H1 (cell line): ENCODE measurements around the gene GOLGA2. TPM values are rescaled to one million over a fixed set of nuclear protein-coding genes. Genes with fewer than 3 reads are reported as not detected.

ENCODE experiments used
- CHD7 ChIP-seq: fragments of 300-600 bp; sonication (generic); IDR thresholded peaks from 2 replicates; pipeline ENCODE4 v1.7.1; 2012; ENCODE audit warnings: low read length, moderate library complexity, mild to moderate bottlenecking, inconsistent platforms; ENCODE audit not compliant: insufficient replicate concordance
- FOSL1 ChIP-seq: IDR thresholded peaks from 2 replicates; pipeline ENCODE4 v1.6.1; 2011; ENCODE audit warnings: mild to moderate bottlenecking, low read depth, low read length, moderate library complexity; ENCODE audit not compliant: insufficient read depth
- JUN ChIP-seq: IDR thresholded peaks from 2 replicates; pipeline ENCODE4 v1.6.1; 2011; ENCODE audit warnings: low read depth, mild to moderate bottlenecking, improper control_type of control experiment, low read length
- JUND ChIP-seq: IDR thresholded peaks from 2 replicates; pipeline ENCODE4 v1.6.1; 2011; ENCODE audit warnings: mild to moderate bottlenecking, improper control_type of control experiment, low read length
- TAF7 ChIP-seq: optimal IDR thresholded peaks from 2 replicates; pipeline ENCODE3; 2011; ENCODE audit warnings: low read depth, mild to moderate bottlenecking, inconsistent platforms, low read length, moderate library complexity, borderline replicate concordance
- polyA plus RNA-seq, 7 experiments: library from polyadenylated mRNA; depleted of rRNA in 3 of 7; stranded (reverse) in 5 of 7; unstranded in 2 of 7; fragments of >200 nt in 5 of 7; fragments of 200-250 nt in 2 of 7; gene quantifications; 1 replicate in 5 of 7; 2 replicates in 1 of 7; 4 replicates in 1 of 7; pipeline versions ENCODE4 v1.2.1 to v1.2.3, GENCODE V29; 2011 to 2013; ENCODE audit warnings: missing spikeins in 2 of 7, mixed read lengths in 2 of 7
- total RNA-seq: library from RNA; stranded (reverse); fragmentation: NEBNext Ultra II Directional; extraction: Animal tissue kit (Norgen Biotek cat#: 25700); gene quantifications from 2 replicates; pipeline ENCODE4 v1.2.1, GENCODE V29; 2021

GOLGA2 gene
- total and polyA plus RNA-seq, 2 of the 8 experiments (the other 6 are each of a cell fraction or from before 2014, with no cell fraction given) = 13.1 to 43.6 TPM

- TF ChIP-seq TAF7 = no peak
- no peak for TF ChIP-seq JUN
- no peak for TF ChIP-seq FOSL1
- TF ChIP-seq CHD7 = no peak
- TF ChIP-seq JUND = no peak
These were observed 28.5 kb downstream of the GOLGA2 start (continued) for GRCh38 chr9:128247226-128247803.
